Gastrocnemius medialis (tissue), 4 donors: Measurements from ENCODE around the gene RABGEF1.

ENCODE experiments used
- CTCF ChIP-seq, 5 experiments: fragments of 450-650 bp in 3 of 5; fragments of 200-600 bp in 2 of 5; sonication (generic) in 2 of 5; IDR thresholded peaks in 4 of 5; conservative IDR thresholded peaks in 1 of 5; 1 replicate in 4 of 5; 2 replicates in 1 of 5; pipeline ENCODE4 v1.5.1; 2016 to 2019; ENCODE audit warnings: antibody characterized with exemption in 5 of 5, mild to moderate bottlenecking in 3 of 5, moderate library complexity in 3 of 5
- POLR2A ChIP-seq, 2 donors: fragments of 450-650 bp; IDR thresholded peaks; one replicate each; pipeline ENCODE4 v1.6.1; 2017; ENCODE audit warnings: antibody characterized with exemption in 2 of 2, mild to moderate bottlenecking in 2 of 2, moderate library complexity in 2 of 2

GRCh38 chr7:66771795-66772194 lies 31.3 kb downstream of the RABGEF1 start:
- TF ChIP-seq CTCF (IDR thresholded peaks at IDR 0.05 in 4 of 5, conservative IDR thresholded peaks at IDR 0.05 in 1 of 5) (no peak), POLR2A (IDR thresholded peaks at IDR 0.05) (no peak)
